Measurements from ENCODE around the gene GREB1. TPM values are rescaled to one million over a fixed set of nuclear protein-coding genes. Genes with fewer than 3 reads are reported as not detected.

GREB1 gene
- total RNA-seq, 1 experiment from 2014 or later = 16.5 TPM

DNA sequence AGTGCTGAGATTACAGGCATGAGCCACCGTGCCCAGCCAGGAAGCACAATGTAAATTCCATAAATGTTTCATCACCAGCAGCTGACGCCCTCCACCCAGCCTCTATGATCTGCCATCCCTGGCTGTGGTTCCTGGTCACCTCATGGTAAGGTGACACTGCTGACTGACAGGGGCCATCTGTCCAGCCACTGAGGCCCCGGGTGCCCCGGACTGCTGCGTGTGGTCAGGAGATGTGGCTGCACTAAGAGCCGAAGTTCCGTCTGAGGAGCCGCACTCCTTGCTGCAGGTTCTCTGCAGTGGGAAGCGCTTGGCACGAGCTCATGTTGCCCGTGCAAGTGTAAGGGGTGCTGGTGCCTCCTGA lies 125.2 kb downstream of the GREB1 start:
- H3T11ph ChIP-seq (ENCODE audit: low read length) = no peak overlapping the region
- no peak overlapping the region for H4K8ac ChIP-seq (replicated peaks; ENCODE audit: insufficient read length, low read depth, low read length)
- no peaks in the 10 kb centered on the region for H3K23me2 ChIP-seq (ENCODE audit: insufficient read length, low read depth, low read length, poor library complexity, severe bottlenecking)
- H3K9ac ChIP-seq (ENCODE audit: extremely low read depth, insufficient read length, low read length) = no peak overlapping the region
- no peak overlapping the region for H3K56ac ChIP-seq (ENCODE audit: insufficient read length, low read depth, low read length)
- Mint-ChIP-seq H3K4me1 (no peaks in the 10 kb centered on the region), H3K9me3 (peaks cover 10 to 11% of the 10 kb centered on the region in 2 experiments), H3K27ac (no peak overlapping the region), H3K36me3 (ENCODE audit: insufficient read depth in 1 of 3, low read depth in 3 of 3) (peaks cover 2 to 7% (median 5%) of the 10 kb centered on the region in 3 experiments; a peak in 4 of 7 replicates), H3K4me3 (no peak overlapping the region), H3K27me3 (ENCODE audit: low read depth) (peaks cover 24% of the 10 kb centered on the region)
- H3K9me3 ChIP-seq (ENCODE audit: control insufficient read depth, low read depth, low read length) = no peaks in the 10 kb centered on the region
- H2BK20ac ChIP-seq (ENCODE audit: low read depth, low read length, poor library complexity, severe bottlenecking) = no peak overlapping the region
- no peak overlapping the region for H4K5ac ChIP-seq (ENCODE audit: insufficient read length, low read depth, low read length)
- H2AK5ac ChIP-seq (ENCODE audit: insufficient read length, low read length) = no peak overlapping the region
- H3K23ac ChIP-seq (ENCODE audit: insufficient read length, low read depth, low read length) = no peak overlapping the region
- no peak overlapping the region for H3K4ac ChIP-seq (ENCODE audit: low read depth, low read length)
- H3K4me2 ChIP-seq (ENCODE audit: insufficient read depth, insufficient read length, low read length) = no peak overlapping the region
- H3K27me3 ChIP-seq (ENCODE audit: insufficient read depth, low read length) = no peaks in the 10 kb centered on the region
- DNase-seq = no peak
- H4K91ac ChIP-seq (ENCODE audit: insufficient read length, low read depth, low read length) = no peak overlapping the region
- H2BK15ac ChIP-seq (ENCODE audit: low read depth, low read length) = no peak overlapping the region
- H4K20me1 ChIP-seq (ENCODE audit: control insufficient read depth, insufficient read depth, insufficient read length) = no peaks in the 10 kb centered on the region
- TF ChIP-seq, protein P1, sequence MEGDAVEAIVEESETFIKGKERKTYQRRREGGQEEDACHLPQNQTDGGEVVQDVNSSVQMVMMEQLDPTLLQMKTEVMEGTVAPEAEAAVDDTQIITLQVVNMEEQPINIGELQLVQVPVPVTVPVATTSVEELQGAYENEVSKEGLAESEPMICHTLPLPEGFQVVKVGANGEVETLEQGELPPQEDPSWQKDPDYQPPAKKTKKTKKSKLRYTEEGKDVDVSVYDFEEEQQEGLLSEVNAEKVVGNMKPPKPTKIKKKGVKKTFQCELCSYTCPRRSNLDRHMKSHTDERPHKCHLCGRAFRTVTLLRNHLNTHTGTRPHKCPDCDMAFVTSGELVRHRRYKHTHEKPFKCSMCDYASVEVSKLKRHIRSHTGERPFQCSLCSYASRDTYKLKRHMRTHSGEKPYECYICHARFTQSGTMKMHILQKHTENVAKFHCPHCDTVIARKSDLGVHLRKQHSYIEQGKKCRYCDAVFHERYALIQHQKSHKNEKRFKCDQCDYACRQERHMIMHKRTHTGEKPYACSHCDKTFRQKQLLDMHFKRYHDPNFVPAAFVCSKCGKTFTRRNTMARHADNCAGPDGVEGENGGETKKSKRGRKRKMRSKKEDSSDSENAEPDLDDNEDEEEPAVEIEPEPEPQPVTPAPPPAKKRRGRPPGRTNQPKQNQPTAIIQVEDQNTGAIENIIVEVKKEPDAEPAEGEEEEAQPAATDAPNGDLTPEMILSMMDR (conservative IDR thresholded peaks at IDR 0.05) = no peak
- no peaks in the 10 kb centered on the region for H3K4me1 ChIP-seq (ENCODE audit: insufficient read depth, low read length)
- H3K79me1 ChIP-seq (ENCODE audit: insufficient read depth, low read depth, low read length, poor library complexity, severe bottlenecking) = no peaks in the 10 kb centered on the region
- no CpG with 5 or more reads among the region's 11 CpGs for whole genome bisulfite sequencing (ENCODE audit: extremely low coverage, insufficient read length, low lambda C conversion rate)
- H2BK12ac ChIP-seq (ENCODE audit: insufficient read length, low read depth, low read length) = no peak overlapping the region
- no peak overlapping the region for H3K27ac ChIP-seq (ENCODE audit: insufficient read length, low read depth, low read length)
- H2BK120ac ChIP-seq (ENCODE audit: low read depth, low read length, poor library complexity, severe bottlenecking) = no peak overlapping the region
- no peak overlapping the region for H2AFZ ChIP-seq (ENCODE audit: low read length)
- H3K79me2 ChIP-seq (ENCODE audit: insufficient read depth, low read length) = no peaks in the 10 kb centered on the region
- no peak overlapping the region for H2BK5ac ChIP-seq (ENCODE audit: insufficient read length, low read length)
- no peak overlapping the region for H3K18ac ChIP-seq (ENCODE audit: insufficient read length, low read depth, low read length)
- no peak overlapping the region for H3K14ac ChIP-seq (ENCODE audit: insufficient read depth, low read length)
